ENCODE data around the gene KLHL3.

The KLHL3 gene

DNA sequence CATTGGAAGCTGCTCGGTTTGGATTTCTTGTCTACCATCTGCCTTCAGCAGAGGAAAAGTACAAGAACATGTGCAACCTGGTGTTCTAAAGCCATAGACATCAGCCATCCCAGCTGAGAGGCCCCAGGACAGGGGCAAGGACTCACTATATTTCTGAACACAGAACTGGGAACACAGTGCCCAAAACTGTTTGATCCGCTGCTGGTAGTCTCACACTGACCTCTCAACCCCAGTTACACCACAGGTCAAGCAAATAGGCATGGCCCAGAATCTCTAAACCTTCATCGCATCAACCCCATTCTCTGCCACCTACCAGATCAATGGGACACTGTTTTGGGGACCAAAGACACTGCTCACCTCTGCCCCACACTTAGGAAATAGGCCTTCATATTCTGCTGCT is 2.0 kb downstream of the KLHL3 start:
- Mint-ChIP-seq H3K9me3 (ENCODE audit: low read depth) (no peaks in the 10 kb centered on the region), H3K27me3 (no peaks in the 10 kb centered on the region), H3K36me3 (peaks cover 13% of the 10 kb centered on the region), H3K4me1 (ENCODE audit: low read depth) (peaks cover 22% of the 10 kb centered on the region), H3K27ac (no peak overlapping the region), H3K4me3 (no peak overlapping the region)

GRCh38 chr5:137733006-137733405 is 2.9 kb downstream of the KLHL3 start:
- Mint-ChIP-seq H3K4me3 (no peak overlapping the region), H3K4me1 (ENCODE audit: low read depth) (peaks cover 17% of the 10 kb centered on the region), H3K27ac (peak overlapping the region; percentile 56), H3K9me3 (ENCODE audit: low read depth) (no peaks in the 10 kb centered on the region), H3K36me3 (peaks cover 12% of the 10 kb centered on the region), H3K27me3 (no peaks in the 10 kb centered on the region)

- Mint-ChIP-seq H3K36me3 (peaks cover 11% of the 10 kb centered on the region), H3K4me1 (ENCODE audit: low read depth) (peaks cover 17% of the 10 kb centered on the region), H3K27me3 (no peaks in the 10 kb centered on the region), H3K4me3 (no peak overlapping the region), H3K27ac (no peak overlapping the region), H3K9me3 (ENCODE audit: low read depth) (no peaks in the 10 kb centered on the region)
Measured at GRCh38 chr5:137731176-137731575, 4.7 kb downstream of the KLHL3 start.

- Mint-ChIP-seq H3K27me3 (no peaks in the 10 kb centered on the region), H3K27ac (peak overlapping the region; percentile 72), H3K36me3 (peaks cover 11% of the 10 kb centered on the region), H3K9me3 (ENCODE audit: low read depth) (no peaks in the 10 kb centered on the region), H3K4me3 (peak overlapping the region; percentile 46), H3K4me1 (ENCODE audit: low read depth) (peaks cover 17% of the 10 kb centered on the region)
Measured at GRCh38 chr5:137730336-137730735, 5.6 kb downstream of the KLHL3 start.

DNA sequence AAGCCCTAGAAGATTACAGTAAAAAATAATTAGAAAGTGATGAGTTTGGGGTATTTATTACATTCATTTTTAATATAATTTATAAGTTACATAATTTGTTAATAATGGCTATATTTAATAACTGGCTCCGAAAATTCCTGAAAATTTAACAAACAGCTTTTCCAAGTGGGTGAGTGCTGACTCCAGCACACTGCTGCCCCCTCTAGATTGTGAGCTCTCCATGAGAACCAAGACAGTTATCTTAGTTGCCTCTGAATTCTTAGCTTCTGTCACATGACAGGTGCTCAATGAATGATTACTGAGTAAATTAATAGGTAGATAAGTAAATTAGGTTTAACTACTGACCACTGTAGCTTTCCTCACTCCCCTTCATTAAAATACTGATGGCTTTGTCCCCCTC is 7.8 kb downstream of the KLHL3 start:
- no peak overlapping the region for H3K4me3 Mint-ChIP-seq
- H3K27ac Mint-ChIP-seq: no peak overlapping the region
- H3K36me3 Mint-ChIP-seq: peaks cover 11% of the 10 kb centered on the region
- H3K9me3 Mint-ChIP-seq (ENCODE audit: low read depth): no peaks in the 10 kb centered on the region
- H3K4me1 Mint-ChIP-seq (ENCODE audit: low read depth): peaks cover 17% of the 10 kb centered on the region
- H3K27me3 Mint-ChIP-seq: no peaks in the 10 kb centered on the region

- Mint-ChIP-seq H3K4me3 (no peak overlapping the region), H3K36me3 (peaks cover 11% of the 10 kb centered on the region), H3K27ac (no peak overlapping the region), H3K4me1 (ENCODE audit: low read depth) (peaks cover 17% of the 10 kb centered on the region), H3K27me3 (no peaks in the 10 kb centered on the region), H3K9me3 (ENCODE audit: low read depth) (no peaks in the 10 kb centered on the region)
Measured at GRCh38 chr5:137727623-137728022, 8.3 kb downstream of the KLHL3 start.

DNA sequence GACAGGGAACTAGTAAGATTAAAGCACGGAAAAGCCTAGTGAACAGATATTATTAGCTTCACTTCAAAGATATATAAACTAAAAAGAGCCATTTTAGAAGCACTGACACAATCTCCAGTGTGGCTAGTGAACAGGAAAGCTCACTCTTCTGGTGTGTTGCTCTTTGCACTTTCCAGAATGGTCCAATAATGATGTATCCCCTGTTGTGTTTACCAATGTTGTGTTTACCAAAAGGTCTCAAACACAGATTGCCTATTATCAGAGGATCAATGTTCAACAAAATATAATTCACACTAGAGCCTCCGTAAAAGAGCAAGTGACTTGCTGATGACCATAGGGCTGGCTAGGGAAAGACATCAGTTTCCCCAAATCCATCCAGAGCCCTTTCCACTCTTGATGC is 11.6 kb downstream of the KLHL3 start:
- Mint-ChIP-seq H3K9me3 (ENCODE audit: low read depth) (no peaks in the 10 kb centered on the region), H3K27ac (no peak overlapping the region), H3K4me3 (no peak overlapping the region), H3K4me1 (ENCODE audit: low read depth) (peaks cover 14% of the 10 kb centered on the region), H3K36me3 (peaks cover 12% of the 10 kb centered on the region), H3K27me3 (no peaks in the 10 kb centered on the region)

- no peak overlapping the region for H3K4me3 Mint-ChIP-seq
- H3K4me1 Mint-ChIP-seq (ENCODE audit: low read depth): peaks cover 20% of the 10 kb centered on the region
- H3K36me3 Mint-ChIP-seq: peaks cover 33% of the 10 kb centered on the region
- no peaks in the 10 kb centered on the region for H3K27me3 Mint-ChIP-seq
- H3K9me3 Mint-ChIP-seq (ENCODE audit: low read depth): no peaks in the 10 kb centered on the region
- no peak overlapping the region for H3K27ac Mint-ChIP-seq
Measured at GRCh38 chr5:137718611-137719010, 17.3 kb downstream of the KLHL3 start.

- Mint-ChIP-seq H3K27ac (no peak overlapping the region), H3K27me3 (no peaks in the 10 kb centered on the region), H3K4me1 (ENCODE audit: low read depth) (peaks cover 17% of the 10 kb centered on the region), H3K4me3 (no peak overlapping the region), H3K36me3 (peaks cover 40% of the 10 kb centered on the region), H3K9me3 (ENCODE audit: low read depth) (no peaks in the 10 kb centered on the region)
Measured at GRCh38 chr5:137716337-137716736, 19.6 kb downstream of the KLHL3 start.

DNA sequence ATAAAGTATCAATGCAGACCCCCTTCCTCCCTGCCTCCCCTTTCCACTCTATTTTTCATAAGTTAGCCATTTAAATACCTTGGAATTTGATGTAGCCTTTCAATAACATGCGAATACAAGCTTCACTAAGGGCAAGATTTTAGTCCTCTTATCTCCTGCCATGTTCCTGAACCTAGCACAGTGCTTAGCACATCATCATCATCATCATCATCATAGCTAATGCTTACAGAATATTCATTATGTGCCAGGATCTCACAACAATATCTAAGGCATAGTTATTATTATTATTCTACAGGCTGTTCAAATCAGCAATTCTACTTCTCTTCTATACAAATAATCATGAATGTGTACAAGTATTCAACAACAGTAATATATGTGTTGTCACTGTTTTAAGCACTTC is 20.4 kb downstream of the KLHL3 start:
- Mint-ChIP-seq H3K4me1 (ENCODE audit: low read depth) (peaks cover 10% of the 10 kb centered on the region), H3K27ac (no peak overlapping the region), H3K9me3 (ENCODE audit: low read depth) (no peaks in the 10 kb centered on the region), H3K36me3 (peaks cover 40% of the 10 kb centered on the region), H3K4me3 (no peak overlapping the region), H3K27me3 (no peaks in the 10 kb centered on the region)

- Mint-ChIP-seq H3K27me3 (no peaks in the 10 kb centered on the region), H3K4me3 (no peak overlapping the region), H3K27ac (no peak overlapping the region), H3K4me1 (ENCODE audit: low read depth) (peaks cover 10% of the 10 kb centered on the region), H3K36me3 (peaks cover 40% of the 10 kb centered on the region), H3K9me3 (ENCODE audit: low read depth) (no peaks in the 10 kb centered on the region)
Measured at GRCh38 chr5:137714946-137715345, 20.9 kb downstream of the KLHL3 start.

- Mint-ChIP-seq H3K36me3 (peaks cover 40% of the 10 kb centered on the region), H3K27me3 (no peaks in the 10 kb centered on the region)
Measured at GRCh38 chr5:137714494-137714893, 21.4 kb downstream of the KLHL3 start.

DNA sequence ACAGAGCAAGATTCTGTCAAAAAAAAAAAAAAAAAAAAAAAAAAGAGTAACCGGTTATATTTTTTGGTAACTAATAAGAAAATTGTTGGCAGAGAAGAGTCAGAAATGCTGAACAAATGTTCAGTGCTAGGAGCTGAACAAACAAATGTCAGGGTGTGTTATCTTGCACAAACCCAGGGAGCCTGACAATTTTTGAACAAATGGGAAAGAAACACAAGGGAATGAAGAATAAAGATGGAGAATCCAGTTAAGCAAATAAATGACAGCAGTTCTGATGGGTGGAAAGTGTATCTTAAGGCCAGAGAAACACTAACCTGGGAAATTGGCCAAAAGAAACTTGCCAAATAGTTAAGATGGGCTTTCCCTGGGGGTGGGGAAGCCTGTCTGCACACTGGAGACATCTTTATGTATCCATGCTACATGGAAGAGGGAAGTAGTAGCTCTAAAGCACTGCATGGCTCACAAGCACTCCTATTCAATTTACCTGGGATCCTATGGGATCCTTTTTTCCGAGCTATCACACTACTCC is 23.7 kb downstream of the KLHL3 start:
- Mint-ChIP-seq H3K36me3 (peaks cover 40% of the 10 kb centered on the region), H3K9me3 (ENCODE audit: low read depth) (no peaks in the 10 kb centered on the region), H3K4me1 (ENCODE audit: low read depth) (peaks cover 13% of the 10 kb centered on the region), H3K4me3 (no peak overlapping the region), H3K27ac (no peak overlapping the region), H3K27me3 (no peaks in the 10 kb centered on the region)

More at GRCh38 chr5:137714494-137714893, 21.4 kb downstream of the KLHL3 start:
- H3K9me3 Mint-ChIP-seq (ENCODE audit: low read depth): no peaks in the 10 kb centered on the region
- H3K4me3 Mint-ChIP-seq: no peak overlapping the region
- H3K4me1 Mint-ChIP-seq (ENCODE audit: low read depth): peaks cover 10% of the 10 kb centered on the region
- no peak overlapping the region for H3K27ac Mint-ChIP-seq

DNA sequence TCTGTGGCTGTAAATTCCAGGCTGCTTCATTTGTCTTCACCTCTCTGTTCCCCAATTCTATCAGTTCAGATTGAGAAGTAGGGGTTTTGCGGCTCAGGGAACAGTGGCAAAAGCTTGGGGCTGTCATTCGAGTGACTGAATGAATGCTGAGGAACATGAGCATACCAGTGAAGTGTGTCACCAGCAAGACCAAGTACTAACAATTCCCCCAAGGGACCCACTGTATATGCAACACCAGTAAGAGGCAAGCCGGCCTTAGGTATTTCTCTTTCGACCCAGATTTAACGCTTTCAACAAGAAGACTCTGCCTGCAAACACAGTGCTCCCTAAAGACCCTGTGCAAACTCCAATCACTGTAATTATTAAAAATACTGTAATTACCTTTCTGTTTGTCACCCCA is 25.8 kb downstream of the KLHL3 start:
- Mint-ChIP-seq H3K4me1 (ENCODE audit: low read depth) (peaks cover 5% of the 10 kb centered on the region), H3K27ac (no peak overlapping the region), H3K4me3 (no peak overlapping the region), H3K36me3 (peaks cover 42% of the 10 kb centered on the region), H3K9me3 (ENCODE audit: low read depth) (no peaks in the 10 kb centered on the region), H3K27me3 (no peaks in the 10 kb centered on the region)

GRCh38 chr5:137708796-137709559 is 26.9 kb downstream of the KLHL3 start:
- Mint-ChIP-seq H3K4me3 (no peak overlapping the region), H3K36me3 (peaks cover 35% of the 10 kb centered on the region)

DNA sequence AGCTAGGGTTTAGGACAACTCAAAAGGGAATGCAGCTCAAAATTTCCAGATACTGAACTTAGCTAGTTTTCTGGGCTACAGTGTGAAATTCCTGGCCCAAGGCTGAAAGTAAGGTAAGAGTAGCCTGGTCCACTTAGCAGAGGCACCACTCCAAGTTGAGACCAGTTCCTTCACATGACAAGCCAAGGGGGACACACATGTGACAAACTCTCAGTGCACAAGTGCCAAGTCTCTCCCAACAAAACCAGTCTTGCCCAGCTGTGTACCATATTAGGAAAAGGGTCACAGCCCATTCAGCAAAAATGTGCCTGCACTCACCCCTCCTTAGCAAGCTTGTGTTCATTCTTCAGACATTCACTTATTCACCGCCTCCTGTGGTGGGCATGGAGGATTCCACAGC is 27.8 kb downstream of the KLHL3 start:
- peaks cover 35% of the 10 kb centered on the region for H3K36me3 Mint-ChIP-seq
- H3K27ac Mint-ChIP-seq: no peak overlapping the region
- no peaks in the 10 kb centered on the region for H3K27me3 Mint-ChIP-seq
- no peaks in the 10 kb centered on the region for H3K9me3 Mint-ChIP-seq (ENCODE audit: low read depth)
- no peak overlapping the region for H3K4me3 Mint-ChIP-seq
- H3K4me1 Mint-ChIP-seq (ENCODE audit: low read depth): peaks cover 3% of the 10 kb centered on the region

More at GRCh38 chr5:137708796-137709559, 26.9 kb downstream of the KLHL3 start:
- no peaks in the 10 kb centered on the region for H3K27me3 Mint-ChIP-seq
- H3K9me3 Mint-ChIP-seq (ENCODE audit: low read depth): no peaks in the 10 kb centered on the region
- no peak overlapping the region for H3K27ac Mint-ChIP-seq
- peaks cover 3% of the 10 kb centered on the region for H3K4me1 Mint-ChIP-seq (ENCODE audit: low read depth)

All from activated naive CD8-positive, alpha-beta T cell (primary cell).